SJCRH30 (cell line): ENCODE results near the gene BRF1. TPM values are rescaled to one million over a fixed set of nuclear protein-coding genes. Genes with fewer than 3 reads are reported as not detected.
A peak's percentile ranks its signal among the peaks of the same experiment; 100 is the strongest.
"Not testable (repeated sequence)": the region's sequence is repeated elsewhere in the genome, so short reads cannot be mapped to it uniquely, and the experiment has no call there.

ENCODE experiments used
- DNase-seq, 2 experiments: peaks; one replicate each; pipeline ENCODE4 v3.0.0-alpha.2; 2015 to 2020
- H3K27ac ChIP-seq: fragments of 250-450 bp; sonication (Bioruptor Pico); 2 replicates; pipeline ENCODE4 v1.5.1; 2020; ENCODE audit warnings: mild to moderate bottlenecking, moderate library complexity
- H3K27me3 ChIP-seq: fragments of 250-450 bp; sonication (Bioruptor Pico); 2 replicates; pipeline ENCODE4 v1.5.1; 2020; ENCODE audit warnings: mild to moderate bottlenecking, moderate library complexity
- H3K36me3 ChIP-seq: fragments of 250-450 bp; sonication (Bioruptor Pico); 2 replicates; pipeline ENCODE4 v1.5.1; 2020; ENCODE audit warnings: mild to moderate bottlenecking, moderate library complexity
- H3K4me1 ChIP-seq: fragments of 250-450 bp; sonication (Bioruptor Pico); 2 replicates; pipeline ENCODE4 v1.5.1; 2020; ENCODE audit warnings: mild to moderate bottlenecking, moderate library complexity
- H3K4me3 ChIP-seq: fragments of 250-450 bp; sonication (Bioruptor Pico); 2 replicates; pipeline ENCODE4 v1.5.1; 2020; ENCODE audit warnings: mild to moderate bottlenecking, moderate library complexity
- H3K9me3 ChIP-seq: fragments of 250-450 bp; sonication (Bioruptor Pico); replicated peaks from 2 replicates; pipeline ENCODE4 v1.5.1; 2020; ENCODE audit warnings: mild to moderate bottlenecking, moderate library complexity
- total RNA-seq: library from RNA; depleted of rRNA; stranded (reverse); fragments of >200 nt; shearing (Covaris generic); gene quantifications from 2 replicates; pipeline ENCODE4 v1.2.3, GENCODE V29; 2014

BRF1 gene
- total RNA-seq, 1 experiment from 2014 or later, result 31.4 TPM

DNA sequence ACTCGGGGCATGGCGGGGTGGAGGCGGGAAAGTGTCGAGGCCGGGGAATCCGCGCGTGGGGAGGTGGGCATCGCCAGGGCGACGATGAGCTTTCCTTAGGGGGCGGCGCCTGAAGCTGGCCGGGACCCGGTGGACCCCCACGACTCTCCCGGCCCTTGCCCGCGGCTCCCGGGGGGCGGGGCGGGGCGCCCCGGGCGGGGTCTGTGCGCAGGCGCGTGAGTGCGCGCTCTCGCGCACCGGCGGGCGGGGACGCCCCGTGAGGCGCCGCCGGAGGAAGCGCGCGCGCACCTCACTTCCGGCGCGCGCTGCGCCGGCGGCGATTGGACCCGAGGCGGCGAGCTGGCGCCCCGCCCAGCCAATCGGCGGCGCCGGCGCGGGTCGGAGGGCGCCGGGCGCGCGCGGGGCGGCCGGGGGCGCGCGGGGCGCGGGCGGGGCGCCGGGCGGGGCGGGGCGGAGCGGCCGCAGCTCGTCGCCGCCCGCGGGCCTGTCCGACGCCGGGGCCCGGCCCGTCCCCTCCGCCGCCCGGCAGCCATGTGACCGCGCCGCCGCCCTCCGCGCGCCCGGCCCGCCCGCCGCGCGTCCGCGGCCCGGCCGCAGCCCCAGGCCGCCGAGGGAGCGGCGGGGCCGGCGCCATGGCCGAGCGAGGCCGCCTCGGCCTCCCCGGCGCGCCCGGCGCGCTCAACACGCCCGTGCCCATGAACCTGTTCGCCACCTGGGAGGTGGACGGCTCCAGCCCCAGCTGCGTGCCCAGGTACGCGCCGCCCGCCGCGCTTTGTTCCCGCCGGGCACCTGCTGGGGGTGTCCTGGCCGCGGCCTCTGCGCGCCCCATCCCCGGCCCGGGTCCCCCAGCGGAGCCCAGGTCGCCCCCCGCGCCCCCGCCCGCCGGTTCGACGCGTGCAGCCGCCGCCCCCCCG lies 13.7 kb upstream of the BRF1 start, which contains the start of gene PACS2:
TSS of gene PACS2 (plus strand) at position 462 of the 914 bp plus-strand sequence. CDS start at position 633, 171 bp downstream.
- H3K9me3 ChIP-seq, result no peaks in the 10 kb centered on the region
- H3K27ac ChIP-seq, result peak within 1 kb of the TSS; percentile 59
- H3K27me3 ChIP-seq, result no peaks in the 10 kb centered on the region
- H3K4me3 ChIP-seq, result peak within 1 kb of the TSS; percentile 63
- DNase-seq, result peak; percentile 61 to 89
- peaks cover 20% of the 10 kb centered on the region; the same call in 1 of the 2 replicates for H3K4me1 ChIP-seq
- H3K36me3 ChIP-seq, result no peaks in the 10 kb centered on the region; the same call in none of the 2 replicates

DNA sequence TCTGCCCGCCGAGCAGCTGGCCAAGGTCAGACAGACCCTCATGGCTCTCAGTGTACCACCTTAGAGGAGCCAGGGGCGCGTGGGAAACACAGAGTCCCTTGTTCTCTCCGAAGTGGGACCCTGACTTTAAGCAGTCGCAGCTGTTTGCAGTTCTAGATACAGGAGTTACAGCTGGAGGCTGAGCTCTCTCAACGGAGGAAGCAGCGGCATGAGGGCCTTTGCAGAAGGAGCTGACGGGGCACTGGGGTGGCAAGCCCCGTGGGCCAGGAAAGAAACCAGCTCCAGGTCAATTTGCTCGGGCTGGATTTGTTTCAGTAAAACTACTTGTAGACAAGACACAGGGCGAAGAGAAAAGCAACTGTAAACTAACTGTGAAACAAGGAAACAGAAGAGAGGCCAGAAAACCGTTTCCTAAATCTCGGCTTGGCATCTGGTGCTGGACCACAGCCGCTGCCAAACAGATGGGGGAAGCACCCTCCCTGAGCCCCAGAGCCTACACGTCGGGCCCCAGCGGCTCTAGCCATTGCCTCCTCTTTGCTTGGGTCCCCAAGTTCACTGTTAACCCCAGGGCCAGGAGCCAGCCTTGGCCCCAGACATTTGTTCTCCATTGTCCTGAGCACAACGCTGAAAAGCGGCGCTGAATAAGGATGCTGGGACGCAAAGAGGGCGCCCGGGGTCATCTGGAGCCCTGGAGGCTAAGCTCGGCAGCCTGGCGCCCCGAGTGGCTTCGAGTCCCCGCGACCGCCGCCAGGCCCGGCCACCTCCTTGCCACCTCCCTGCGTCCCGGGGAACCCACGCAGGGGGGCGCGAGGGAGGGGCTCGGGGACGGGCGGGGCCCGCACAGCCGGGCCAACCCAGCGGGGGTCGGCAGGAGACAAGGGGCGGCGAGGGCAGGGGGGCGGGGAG lies 12.8 kb upstream of the BRF1 start:
- DNase-seq, result peak; percentile 71 to 81
- Histone ChIP-seq H3K36me3 (no peaks in the 10 kb centered on the region), H3K27me3 (no peaks in the 10 kb centered on the region), H3K4me3 (peak overlapping the region; percentile 58), H3K4me1 (peaks cover 20% of the 10 kb centered on the region; the same call in 1 of the 2 replicates), H3K9me3 (no peaks in the 10 kb centered on the region), H3K27ac (peak overlapping the region; percentile 59)

DNA sequence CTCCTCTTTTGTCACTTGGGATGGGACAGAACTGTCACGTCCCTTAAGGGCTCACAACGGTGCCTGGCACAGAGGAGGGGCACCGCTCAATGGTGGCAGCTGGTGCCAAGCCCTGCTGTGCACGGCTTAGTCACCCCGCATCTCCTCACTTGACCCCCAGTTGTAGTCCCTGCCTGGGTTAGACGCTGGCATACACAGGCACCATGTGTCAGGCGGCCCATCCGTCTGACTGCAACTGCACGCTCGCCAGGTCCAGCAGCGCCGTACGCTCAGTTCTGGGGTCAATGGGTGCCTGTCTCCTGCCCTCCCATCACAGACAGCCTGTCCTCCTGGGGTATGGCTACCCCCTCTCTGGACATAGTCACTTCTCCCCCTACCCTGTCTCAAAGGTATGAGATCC lies 12.2 kb upstream of the BRF1 start:
- Histone ChIP-seq H3K4me1 (peaks cover 20% of the 10 kb centered on the region; the same call in 1 of the 2 replicates), H3K9me3 (no peaks in the 10 kb centered on the region), H3K36me3 (no peaks in the 10 kb centered on the region), H3K27ac (peak overlapping the region; percentile 59; the same call in 1 of the 2 replicates), H3K27me3 (no peaks in the 10 kb centered on the region), H3K4me3 (no peak overlapping the region)
- no peak for DNase-seq

DNA sequence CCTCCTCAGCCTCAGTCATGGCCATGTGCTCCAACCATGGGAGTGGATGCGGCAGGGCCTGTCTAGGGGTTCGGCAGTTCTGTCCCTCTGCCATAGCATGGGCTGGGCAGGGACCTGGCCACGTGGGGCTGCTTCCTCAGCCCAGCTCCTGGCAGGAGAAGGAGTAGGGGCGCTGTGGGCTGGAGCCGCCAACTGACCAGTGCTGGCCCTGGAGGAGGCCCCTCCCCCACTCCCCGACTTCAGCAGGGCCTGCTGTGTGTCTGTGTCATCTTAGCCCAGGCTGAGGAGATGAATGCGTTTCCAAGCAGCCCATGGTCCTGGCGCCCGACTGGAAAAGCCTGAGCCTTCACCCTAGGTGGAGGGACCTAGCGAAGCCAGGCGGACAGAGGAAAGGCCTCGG lies 11.0 kb upstream of the BRF1 start:
- no peaks in the 10 kb centered on the region for H3K36me3 ChIP-seq
- H3K27ac ChIP-seq, result no peak overlapping the region
- H3K9me3 ChIP-seq, result no peaks in the 10 kb centered on the region
- peaks cover 20% of the 10 kb centered on the region; the same call in 1 of the 2 replicates for H3K4me1 ChIP-seq
- H3K4me3 ChIP-seq, result no peak overlapping the region
- no peak for DNase-seq
- H3K27me3 ChIP-seq, result no peaks in the 10 kb centered on the region

DNA sequence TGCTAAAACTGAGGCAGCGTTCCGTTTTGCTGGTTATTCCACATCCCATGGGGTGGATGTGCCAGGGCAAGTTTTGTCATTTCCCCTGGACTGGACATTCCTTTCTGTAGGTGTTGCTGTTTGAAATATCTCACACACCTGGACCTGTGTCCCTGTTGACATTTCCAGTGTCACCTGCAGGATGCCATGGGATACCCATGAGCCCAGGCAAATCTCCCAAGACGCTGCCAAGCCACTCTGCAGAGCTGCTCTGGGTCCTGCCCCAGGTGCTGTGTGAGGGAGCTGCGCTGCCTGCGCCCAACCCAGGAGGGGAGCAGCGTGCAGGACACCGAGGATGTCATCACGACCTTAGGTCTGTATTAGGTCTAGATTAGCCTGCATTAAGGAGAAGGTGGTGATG lies 8.6 kb upstream of the BRF1 start:
- Histone ChIP-seq H3K4me3 (no peak overlapping the region), H3K9me3 (no peaks in the 10 kb centered on the region), H3K36me3 (no peaks in the 10 kb centered on the region), H3K4me1 (peaks cover 9% of the 10 kb centered on the region; the same call in 1 of the 2 replicates), H3K27me3 (no peaks in the 10 kb centered on the region), H3K27ac (no peak overlapping the region)
- DNase-seq, result no peak

DNA sequence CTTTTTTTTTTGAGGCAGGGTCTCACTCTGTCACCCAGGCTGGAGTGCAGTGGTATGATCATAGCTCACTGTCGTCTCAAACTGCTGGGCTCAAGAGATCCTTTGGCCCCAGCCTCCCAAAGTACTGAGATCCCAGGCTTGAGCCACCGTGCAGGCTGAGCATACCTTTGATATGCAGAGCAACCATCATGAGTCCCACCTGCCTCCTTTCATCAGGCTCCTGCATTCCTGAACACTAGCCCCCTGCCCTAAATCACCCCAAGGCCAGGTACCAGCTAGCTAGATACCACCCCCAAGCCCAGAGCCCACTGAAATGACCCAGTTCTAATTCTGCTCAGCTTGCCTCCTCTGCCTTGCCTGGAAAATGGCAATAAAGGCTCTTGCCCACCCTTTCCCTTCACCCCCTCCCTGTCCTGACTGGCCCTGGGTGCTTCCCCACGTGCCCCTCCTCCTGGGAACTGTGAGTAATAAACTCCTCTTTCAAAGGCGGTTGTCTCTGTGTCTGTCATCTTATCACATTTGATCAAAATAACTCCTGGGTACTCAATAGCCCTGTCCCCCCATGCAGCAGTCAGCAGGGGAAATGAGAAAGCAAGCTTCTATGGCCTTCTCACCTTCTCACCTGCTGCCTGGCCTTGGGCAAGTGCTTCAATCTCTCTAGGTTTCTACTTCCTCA lies 6.4 kb upstream of the BRF1 start:
- Histone ChIP-seq H3K9me3 (no peaks in the 10 kb centered on the region), H3K27ac (no peak overlapping the region), H3K27me3 (no peaks in the 10 kb centered on the region), H3K4me1 (no peaks in the 10 kb centered on the region), H3K4me3 (no peak overlapping the region), H3K36me3 (no peaks in the 10 kb centered on the region)
- no peak for DNase-seq

DNA sequence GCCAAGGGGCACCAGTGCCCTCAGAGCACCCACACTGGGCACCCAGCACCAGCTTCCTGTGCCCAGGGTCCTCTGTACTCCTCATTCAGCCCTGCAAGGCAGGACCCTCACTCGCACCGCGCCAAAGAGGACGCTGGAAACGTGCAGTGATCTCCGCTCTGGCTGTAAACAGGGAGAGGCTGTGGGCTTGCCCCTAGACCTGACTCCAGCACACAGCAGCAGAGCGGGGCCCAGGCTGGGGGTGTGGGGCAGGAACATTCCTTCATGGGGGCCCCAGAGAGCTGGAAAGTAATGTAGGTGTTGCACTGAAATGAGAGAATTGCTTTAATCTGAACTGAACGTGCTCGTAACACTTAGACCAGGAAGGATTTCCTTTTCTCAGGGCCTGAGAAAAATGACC lies 5.0 kb upstream of the BRF1 start:
- Histone ChIP-seq H3K36me3 (no peaks in the 10 kb centered on the region), H3K4me1 (no peaks in the 10 kb centered on the region), H3K4me3 (no peak overlapping the region), H3K27me3 (no peaks in the 10 kb centered on the region), H3K27ac (no peak overlapping the region), H3K9me3 (no peaks in the 10 kb centered on the region)
- no peak for DNase-seq

DNA sequence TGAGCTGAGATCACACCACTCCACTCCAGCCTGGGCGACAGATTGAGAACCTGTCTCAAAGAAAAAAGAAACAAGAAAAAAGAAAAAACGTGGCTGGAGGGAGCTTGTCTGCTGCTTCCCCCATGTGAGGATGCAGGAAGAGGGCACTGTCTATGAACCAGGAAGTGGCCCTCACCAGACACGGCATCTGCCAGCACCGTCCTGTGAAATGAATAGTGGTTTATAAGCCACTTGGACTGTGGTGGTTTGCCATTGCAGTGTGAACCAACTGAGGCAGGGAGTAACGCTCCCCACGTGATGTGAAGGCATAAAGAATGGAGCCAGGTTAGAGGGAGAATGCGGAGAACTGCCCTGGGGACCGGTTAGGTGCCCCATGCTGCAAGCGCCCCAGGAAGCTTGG lies 4.5 kb upstream of the BRF1 start:
- Histone ChIP-seq H3K4me1 (no peaks in the 10 kb centered on the region), H3K27me3 (no peaks in the 10 kb centered on the region), H3K27ac (no peak overlapping the region), H3K9me3 (no peaks in the 10 kb centered on the region), H3K4me3 (no peak overlapping the region), H3K36me3 (no peaks in the 10 kb centered on the region)
- DNase-seq, result no peak

DNA sequence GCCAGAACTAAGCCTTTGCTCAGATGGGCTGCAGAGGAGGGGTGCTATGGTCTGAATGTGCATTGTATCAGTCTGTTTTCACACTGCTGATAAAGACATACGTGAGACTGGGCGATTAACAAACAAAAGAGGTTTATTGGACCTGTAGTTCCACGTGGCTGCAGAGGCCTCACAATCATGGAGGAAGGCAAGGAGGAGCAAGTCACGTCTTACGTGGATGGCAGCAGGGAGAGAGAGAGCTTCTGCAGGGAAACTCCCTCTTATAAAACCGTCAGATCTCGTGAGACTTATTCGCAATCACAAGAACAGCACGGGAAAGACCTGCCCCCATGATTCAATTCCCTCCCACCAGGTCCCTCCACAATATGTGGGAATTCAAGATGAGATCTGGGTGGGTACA lies 3.8 kb upstream of the BRF1 start:
- Histone ChIP-seq H3K27ac (no peak overlapping the region), H3K4me3 (no peak overlapping the region), H3K36me3 (no peaks in the 10 kb centered on the region), H3K27me3 (no peaks in the 10 kb centered on the region), H3K9me3 (0 out of 2 replicates have a peak, but pooled peaks cover 1% of the 10 kb centered on the region), H3K4me1 (no peaks in the 10 kb centered on the region)
- no peak for DNase-seq

DNA sequence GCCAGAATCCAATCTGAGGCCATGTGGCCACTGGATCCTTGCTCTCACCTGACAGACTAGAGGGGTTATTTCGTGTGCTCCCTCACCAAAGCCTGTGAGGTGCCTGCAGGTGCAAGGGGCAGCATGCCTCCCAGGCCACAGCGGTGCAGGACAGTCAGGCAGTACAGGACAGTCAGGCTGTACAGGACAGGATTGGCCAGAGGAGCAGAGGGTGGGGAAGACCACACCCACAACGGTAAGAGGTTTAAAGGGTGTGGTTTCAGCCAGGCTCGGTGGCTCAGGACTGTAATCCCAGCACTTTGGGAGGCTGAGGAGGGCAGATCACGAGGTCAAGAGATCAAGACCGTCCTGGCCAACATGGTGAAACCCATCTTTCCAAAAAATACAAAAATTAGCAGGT lies 3.1 kb upstream of the BRF1 start:
- no peaks in the 10 kb centered on the region for H3K27me3 ChIP-seq
- H3K4me1 ChIP-seq, result no peaks in the 10 kb centered on the region
- H3K27ac ChIP-seq, result no peak overlapping the region
- no peak overlapping the region for H3K4me3 ChIP-seq
- DNase-seq, result no peak
- H3K36me3 ChIP-seq, result no peaks in the 10 kb centered on the region
- 0 out of 2 replicates have a peak, but pooled peaks cover 3% of the 10 kb centered on the region for H3K9me3 ChIP-seq

DNA sequence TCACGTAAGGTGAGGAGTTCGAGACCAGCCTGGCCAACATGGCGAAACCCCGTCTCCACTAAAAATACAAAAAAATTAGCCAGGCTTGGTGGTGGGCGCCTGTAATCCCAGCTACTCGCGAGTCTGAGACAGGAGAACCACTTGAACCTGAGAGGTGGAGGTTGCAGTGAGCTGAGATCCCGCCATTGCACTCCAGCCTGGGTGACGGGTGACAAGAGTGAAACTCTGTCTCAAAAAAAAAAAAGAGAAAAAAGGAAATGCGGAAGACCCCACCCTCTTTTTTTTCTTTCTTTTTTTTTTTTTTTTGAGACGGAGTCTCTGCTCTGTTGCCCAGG lies 1.1 kb upstream of the BRF1 start:
- not testable (repeated sequence) for H3K27me3 ChIP-seq, H3K36me3 ChIP-seq, DNase-seq, H3K27ac ChIP-seq, H3K9me3 ChIP-seq, H3K4me1 ChIP-seq
- peak overlapping the region; percentile 90 for H3K4me3 ChIP-seq

DNA sequence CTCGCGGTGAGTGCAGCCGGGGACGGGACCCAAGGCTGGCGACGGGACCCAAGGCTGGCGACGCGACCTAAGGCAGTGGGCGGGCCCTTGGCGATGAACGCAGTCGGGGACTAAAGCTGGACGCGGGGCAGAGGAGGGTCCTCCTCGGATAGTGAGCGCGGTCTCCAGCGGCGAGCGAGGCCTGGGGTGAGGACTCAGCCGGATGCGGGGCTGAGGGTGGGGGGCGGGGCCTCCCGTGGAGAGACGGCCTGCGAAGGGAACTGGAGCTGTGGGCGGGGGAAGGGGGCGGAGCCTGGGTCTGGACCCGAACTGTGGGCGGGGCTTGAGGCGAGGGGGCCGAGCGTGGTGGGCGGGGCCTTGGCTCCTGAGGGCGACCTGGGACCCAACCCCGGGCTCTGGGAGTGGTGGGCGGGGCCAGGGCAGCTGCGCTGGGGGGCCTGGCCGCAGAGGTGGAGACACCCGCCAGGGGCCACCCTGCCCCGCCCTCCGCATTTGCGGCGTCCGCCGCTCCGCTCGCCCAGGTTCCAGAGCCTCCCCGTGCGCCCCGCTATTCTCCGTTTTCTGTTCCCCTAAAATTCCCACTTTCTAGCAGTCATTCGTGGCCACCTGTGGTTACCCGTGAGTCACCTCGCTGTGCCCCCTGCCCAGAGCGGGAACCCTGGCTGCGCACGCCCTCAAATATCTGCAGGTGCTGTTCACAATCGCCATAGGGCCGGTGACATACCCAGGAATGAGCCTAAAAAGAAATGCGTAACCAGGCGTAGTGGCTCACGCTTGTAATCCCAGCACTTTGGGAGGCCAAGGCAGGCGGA lies 508 bp upstream of the BRF1 start:
- H3K9me3 ChIP-seq, result 0 out of 2 replicates have a peak, but pooled peaks cover 3% of the 10 kb centered on the region
- peak overlapping the region; percentile 90 for H3K4me3 ChIP-seq
- no peaks in the 10 kb centered on the region for H3K27me3 ChIP-seq

DNA sequence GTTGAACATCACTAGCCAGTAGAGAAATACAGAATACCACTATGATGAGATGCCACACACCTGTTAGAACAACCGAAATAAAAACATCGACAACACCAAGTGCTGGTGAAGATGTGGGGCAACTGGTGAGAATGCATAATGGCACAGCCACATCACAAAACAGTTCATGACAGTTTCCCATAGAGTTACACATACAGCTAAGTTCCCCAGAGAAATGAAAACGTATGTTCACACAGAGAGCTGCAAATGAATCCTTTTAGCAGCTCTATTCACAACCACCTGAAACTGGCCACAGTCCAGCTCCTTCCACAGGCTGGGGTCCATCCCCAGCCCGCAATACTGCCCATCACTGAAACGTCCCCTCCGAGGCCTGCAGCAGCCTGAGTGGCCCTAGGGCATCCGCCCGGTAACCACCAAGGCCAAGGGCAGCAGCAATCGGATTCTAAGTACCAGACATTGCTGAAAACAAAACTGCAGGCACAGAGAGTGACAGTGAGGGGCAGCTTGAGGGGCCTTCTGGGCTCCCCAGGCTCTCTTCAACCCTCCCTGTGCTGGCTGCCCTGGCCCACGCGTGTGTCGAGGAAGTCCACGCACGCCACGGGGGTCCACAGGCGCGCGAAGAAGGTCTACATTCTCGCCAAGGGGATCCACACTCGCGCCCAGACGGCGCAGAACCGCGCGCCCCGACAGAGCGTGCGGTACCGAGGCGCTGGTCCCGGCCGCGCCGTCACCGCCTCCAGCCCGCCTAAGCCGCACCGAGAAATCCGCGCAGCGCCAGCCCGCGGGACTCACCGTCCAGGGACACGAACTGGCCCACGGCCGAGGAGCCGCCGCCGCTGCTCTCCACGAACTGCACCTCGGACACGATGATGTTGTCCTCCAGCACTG lies 903 bp downstream of the BRF1 start:
- no peaks in the 10 kb centered on the region for H3K4me1 ChIP-seq
- 0 out of 2 replicates have a peak, but pooled peaks cover 3% of the 10 kb centered on the region for H3K9me3 ChIP-seq
- no peaks in the 10 kb centered on the region for H3K27me3 ChIP-seq
- H3K36me3 ChIP-seq, result no peaks in the 10 kb centered on the region
- peak overlapping the region; percentile 90 for H3K4me3 ChIP-seq
- peak overlapping the region; percentile 44 for H3K27ac ChIP-seq
- DNase-seq, result peak in 1 of 2 experiments; percentile 46

More for the DNA sequence above, 508 bp upstream of the BRF1 start:
- H3K36me3 ChIP-seq, result no peaks in the 10 kb centered on the region
- no peaks in the 10 kb centered on the region for H3K4me1 ChIP-seq
- H3K27ac ChIP-seq, result peak overlapping the region; percentile 58
- DNase-seq, result peak; percentile 99
